GM03348 (cell line): ENCODE measurements around the gene MAPKBP1.

Source experiments
- DNase-seq: peaks from one replicate; pipeline ENCODE4 v3.0.0; 2012; ENCODE audit warnings: low spot score

Gene MAPKBP1

DNA sequence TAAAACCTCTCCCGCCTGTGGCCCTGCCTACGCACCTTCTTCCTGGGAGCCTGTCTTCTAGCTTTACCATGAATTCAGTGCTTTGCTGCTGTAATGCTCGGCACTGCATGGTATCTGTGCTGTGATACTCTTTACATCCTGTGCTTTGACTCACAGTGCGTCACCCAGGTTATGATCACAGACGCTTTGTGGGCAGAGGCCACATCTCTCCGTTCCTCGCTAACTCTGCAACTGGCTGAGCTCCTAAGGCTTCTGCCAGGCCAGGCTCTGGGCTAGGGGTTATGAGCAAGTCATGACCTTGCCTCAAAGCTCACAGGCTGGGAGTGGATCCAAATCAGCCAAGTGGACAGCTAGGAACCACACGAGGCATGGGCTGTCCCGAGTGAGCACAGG is 96.4 kb downstream of the MAPKBP1 start:
- no peak for DNase-seq

DNA sequence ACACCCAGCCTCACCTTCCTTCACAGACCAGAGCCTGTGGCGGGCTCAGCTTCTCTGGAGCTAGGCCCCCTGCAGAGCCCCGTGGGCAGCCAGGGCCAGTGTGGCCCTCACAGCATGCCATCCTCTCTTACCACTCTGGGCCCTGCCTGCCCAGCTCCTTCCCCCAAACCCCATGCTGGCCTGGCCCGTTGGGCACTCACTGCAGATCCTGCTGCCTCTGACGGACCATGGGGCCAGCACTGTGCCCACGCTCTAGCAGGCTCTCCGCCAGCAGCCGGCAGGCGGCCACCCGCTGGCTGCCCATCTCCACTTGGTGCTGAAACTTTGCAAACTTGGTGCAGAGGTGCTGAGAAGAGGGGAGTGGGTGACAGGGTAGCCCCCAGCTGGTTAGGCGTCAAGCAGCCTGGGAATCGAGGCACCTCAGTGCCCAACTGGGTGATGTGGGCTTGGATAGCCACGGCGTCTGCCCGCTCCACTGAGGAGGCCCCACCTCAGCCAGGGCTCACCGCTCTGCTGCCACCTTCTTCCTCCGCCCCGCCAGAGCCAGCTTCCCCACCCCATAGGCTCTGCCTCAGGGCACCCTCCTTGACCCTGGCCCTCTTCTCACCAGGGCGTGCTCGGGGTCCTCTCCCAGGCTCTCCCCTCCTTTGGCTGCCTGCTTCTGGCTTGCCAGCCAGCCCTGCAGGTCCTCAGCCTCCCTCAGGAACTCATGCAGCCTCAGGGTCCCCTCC is 97.1 kb downstream of the MAPKBP1 start:
- DNase-seq: no peak

DNA sequence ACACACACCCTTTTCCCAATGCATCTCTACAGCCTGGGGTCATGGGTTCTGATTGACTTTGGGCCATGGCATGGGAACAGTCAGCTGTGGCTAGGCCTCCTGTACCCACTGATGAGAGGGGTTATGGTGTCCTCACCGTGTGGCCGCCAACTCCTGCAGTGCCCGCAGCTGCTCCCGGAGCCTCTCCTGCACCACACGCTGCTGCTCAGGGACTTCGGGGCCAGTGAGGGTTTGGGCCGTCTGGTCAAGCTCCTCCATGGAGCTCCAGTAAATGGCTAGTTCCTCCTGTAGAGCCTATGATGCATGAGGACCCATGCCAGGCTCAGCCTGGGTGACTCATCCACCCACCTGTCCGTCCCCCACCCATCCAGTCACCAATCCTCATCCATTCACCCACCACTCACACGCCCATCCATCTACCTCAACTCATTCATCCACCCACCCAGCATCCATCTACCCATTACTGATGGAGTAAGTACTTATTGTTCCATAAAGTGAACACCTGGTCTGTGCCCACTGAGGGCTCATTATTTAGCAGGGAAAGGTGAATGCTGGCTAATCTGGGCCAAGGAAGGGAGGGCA is 98.0 kb downstream of the MAPKBP1 start:
- DNase-seq: no peak

DNA sequence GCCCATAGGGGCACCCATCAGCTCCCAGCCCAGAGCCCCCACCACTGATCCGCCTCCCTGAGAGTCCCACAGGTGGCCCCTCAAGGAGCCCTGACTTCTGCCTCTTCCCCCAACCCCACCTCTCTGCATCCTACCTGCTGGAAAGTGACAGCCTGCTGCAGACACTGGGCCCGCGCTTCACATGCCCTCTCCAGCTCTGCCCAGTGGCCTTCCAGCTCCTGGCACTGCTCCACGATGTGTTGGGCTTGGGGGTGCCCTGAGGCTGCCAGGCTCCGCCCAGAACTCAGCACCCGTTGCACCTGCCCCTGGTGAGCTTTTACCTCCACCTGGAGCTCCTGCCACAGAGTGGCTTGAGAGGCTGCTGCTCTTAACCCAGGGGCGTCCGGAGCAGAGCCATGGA is 99.4 kb downstream of the MAPKBP1 start:
- no peak for DNase-seq

DNA sequence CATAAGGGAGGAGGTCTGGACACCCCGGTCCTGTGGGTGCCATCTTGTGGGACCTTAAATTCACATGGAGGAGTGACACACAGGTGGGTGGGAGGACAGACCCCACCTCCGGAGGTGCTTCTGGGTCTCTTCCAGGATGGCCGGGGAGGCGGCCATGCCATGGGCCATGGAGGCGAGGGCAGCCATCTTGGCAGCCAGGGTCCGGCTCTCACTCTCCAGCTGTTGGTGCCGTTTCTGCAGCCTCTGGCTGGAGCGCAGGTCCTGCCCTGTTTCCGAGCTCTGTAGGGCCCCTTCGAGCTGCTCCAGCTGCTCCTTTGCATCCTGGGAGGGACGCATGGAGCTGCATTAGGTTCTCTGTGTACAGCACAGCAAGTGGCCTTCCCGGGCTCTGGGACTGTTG is 100.5 kb downstream of the MAPKBP1 start:
- no peak for DNase-seq

DNA sequence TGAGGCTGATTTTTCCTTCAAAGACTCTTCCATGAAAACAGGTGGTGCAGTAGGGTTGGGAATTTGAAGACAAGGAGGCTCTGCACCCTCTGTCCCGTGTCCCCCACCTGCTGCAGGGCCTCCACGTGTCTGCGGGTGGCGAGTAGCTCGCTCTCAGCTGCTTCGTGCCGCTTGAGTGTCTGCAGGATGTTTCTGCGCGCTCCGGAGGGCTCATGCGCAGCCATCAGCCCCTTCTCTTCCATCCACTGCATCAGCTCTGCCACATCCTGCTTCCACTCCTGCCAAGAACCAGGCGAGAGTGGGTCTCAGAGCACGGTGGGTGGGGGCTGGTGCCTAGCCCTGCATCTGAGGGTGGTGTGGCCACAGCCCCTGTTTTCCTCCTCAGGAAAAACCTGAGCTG is 101.7 kb downstream of the MAPKBP1 start:
- DNase-seq: no peak

DNA sequence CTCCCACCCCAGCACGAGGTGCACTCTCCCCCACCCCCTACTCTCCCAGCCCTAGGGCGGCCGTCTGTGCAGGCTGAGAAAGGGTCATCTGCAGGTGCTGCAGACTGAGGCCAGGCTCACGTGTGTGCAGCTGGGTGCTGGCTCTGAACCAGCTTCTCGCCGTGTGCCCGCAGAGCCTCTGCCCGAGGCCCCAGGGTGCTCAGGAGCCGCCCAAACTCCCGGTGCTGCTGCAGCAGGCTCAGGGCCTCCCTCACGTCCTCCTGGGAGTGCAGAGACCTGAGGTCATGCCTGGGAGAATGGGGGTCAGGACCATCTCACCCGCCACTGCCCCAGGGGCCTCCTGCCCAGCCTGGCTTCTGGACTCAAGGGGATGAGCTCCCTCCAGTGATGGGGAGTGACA is 102.4 kb downstream of the MAPKBP1 start:
- DNase-seq: no peak
